ENCODE data around the gene XIRP2. TPM values are rescaled to one million over a fixed set of nuclear protein-coding genes. Genes with fewer than 3 reads are reported as not detected.
A peak's percentile ranks its signal among the peaks of the same experiment; 100 is the strongest.

Gene XIRP2
- total RNA-seq, 4 donors from 2014 or later, result 0.13 TPM; not detected in 3

DNA sequence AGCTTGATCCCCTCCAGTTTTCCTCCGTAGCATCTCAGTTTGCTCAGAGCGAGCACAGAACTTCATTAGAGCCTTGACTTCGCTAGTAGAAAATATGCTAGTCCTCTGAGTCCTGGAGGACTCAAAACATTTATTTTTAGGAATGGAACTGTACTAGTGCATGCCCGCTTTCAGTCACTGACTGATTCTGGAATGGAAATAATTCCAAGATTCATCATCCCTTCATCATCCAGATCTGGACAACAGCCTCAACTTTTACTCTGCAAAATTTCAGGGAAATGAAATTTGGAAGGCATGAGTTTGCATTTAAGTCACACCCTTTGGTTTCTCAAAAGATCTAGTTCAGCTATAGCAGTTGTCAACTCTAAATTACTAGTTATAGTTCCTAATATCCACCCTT, 304.6 kb downstream of the XIRP2 start:
- Histone ChIP-seq H3K4me3 (replicated peaks in 1 of 3) (no peak overlapping the region), H3K9me3 (no peaks in the 10 kb centered on the region), H3K27me3 (no peaks in the 10 kb centered on the region), H3K36me3 (no peaks in the 10 kb centered on the region), H3K27ac (no peak overlapping the region), H3K4me1 (peaks cover 0 to 7% of the 10 kb centered on the region in 2 donors)
- DNase-seq, result no peak
- TF ChIP-seq, protein P1, sequence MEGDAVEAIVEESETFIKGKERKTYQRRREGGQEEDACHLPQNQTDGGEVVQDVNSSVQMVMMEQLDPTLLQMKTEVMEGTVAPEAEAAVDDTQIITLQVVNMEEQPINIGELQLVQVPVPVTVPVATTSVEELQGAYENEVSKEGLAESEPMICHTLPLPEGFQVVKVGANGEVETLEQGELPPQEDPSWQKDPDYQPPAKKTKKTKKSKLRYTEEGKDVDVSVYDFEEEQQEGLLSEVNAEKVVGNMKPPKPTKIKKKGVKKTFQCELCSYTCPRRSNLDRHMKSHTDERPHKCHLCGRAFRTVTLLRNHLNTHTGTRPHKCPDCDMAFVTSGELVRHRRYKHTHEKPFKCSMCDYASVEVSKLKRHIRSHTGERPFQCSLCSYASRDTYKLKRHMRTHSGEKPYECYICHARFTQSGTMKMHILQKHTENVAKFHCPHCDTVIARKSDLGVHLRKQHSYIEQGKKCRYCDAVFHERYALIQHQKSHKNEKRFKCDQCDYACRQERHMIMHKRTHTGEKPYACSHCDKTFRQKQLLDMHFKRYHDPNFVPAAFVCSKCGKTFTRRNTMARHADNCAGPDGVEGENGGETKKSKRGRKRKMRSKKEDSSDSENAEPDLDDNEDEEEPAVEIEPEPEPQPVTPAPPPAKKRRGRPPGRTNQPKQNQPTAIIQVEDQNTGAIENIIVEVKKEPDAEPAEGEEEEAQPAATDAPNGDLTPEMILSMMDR (IDR thresholded peaks at IDR 0.05), result no peak
- no peak for TF ChIP-seq POLR2A (IDR thresholded peaks at IDR 0.05)
- WGBS, 2 donors, result 58 to 82% methylated on average over 4 of the region's 4 CpGs
- intact Hi-C loops (cut with DNase I), result no loop called here

DNA sequence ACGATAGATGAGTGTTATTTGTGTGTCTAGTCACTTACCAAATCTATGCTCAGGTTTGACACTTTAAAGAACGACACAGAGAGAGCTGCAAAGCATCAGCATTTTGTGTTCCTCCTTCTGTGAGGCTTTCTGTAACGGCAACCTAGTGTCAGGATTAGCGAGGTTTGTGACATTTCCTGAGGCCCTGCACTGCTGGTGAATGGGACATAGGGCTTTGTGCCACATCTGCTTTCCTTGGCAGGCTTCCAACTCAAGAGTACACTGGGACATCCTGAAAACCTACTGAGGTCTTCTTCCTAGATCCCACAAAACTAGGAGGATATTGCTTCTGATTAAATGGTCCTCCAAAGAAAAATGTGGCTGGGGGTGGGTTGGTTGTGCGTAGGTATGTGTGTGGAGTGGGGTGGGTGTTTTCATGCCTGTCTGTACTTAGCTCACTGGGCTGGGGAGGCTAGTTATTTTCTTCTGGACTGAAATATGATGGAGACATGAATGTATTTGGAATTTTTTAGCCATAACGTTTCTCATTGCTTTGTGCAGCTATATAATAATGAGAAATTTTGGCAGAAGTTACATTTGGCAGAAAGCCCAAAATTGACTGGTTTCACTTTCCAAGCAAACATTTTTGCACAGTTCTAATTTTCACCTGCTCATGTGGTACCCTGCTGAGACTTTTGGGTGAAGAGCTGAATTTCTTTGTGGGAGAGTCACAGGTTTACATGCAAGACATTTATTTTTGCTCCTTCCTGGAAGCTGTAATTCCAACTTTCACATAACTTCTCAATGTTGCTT, 308.4 kb downstream of the XIRP2 start:
- no peak for TF ChIP-seq POLR2A (IDR thresholded peaks at IDR 0.05)
- DNase-seq, result peak; percentile 3
- Histone ChIP-seq H3K27me3 (no peaks in the 10 kb centered on the region), H3K9me3 (no peaks in the 10 kb centered on the region), H3K4me1 (peaks cover 0 to 7% of the 10 kb centered on the region in 2 donors), H3K4me3 (replicated peaks in 1 of 3) (no peak overlapping the region), H3K36me3 (no peaks in the 10 kb centered on the region), H3K27ac (no peak overlapping the region)
- intact Hi-C loops (cut with DNase I), result no loop called here
- 31 to 39% methylated on average over 6 of the region's 6 CpGs for WGBS, 2 donors

DNA sequence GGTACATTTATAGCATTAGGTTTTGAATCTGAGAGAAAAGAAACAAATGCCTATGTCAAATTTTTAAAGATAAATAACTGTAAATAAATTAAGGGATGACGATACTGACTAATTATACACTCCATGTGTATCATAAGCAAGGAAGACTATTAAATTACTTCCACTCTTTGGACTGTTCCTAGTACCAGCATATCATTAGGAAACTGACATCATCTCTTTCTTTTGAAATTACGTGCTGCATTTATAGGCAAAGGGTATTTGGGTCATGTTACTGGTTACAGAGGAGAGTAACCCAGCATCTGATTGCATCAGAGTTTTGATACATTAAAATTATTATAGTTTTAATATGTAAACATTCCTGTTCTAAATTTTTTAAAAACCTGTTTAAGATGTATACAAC, 309.7 kb downstream of the XIRP2 start:
- WGBS, 2 donors, result 86 to 87% methylated on average over 2 of the region's 2 CpGs
- intact Hi-C loops (cut with DNase I), result no loop called here

DNA sequence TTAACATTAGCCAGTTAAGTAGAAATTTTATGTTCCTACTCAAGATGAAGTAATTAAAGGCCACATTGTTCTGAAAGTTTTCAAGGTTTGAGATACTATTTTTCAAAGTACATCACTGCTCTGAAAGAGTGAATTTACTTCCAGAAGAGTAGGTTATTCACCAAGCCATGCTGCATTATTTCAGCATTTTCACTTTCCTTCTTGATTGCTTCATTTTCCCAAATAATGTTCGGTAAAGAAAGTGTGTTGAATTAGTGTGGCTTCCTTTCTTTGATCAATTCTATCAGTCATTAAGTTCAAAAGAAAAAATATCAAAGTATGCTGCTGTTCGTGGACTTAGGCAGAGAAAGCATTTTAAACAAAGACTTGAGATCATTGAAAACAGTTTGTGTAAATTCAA, 310.3 kb downstream of the XIRP2 start:
- intact Hi-C loops (cut with DNase I), result no loop called here
- no peak for TF ChIP-seq POLR2A (IDR thresholded peaks at IDR 0.05)
- TF ChIP-seq, protein P1 (IDR thresholded peaks at IDR 0.05), result no peak
- Histone ChIP-seq H3K9me3 (no peaks in the 10 kb centered on the region), H3K36me3 (no peaks in the 10 kb centered on the region), H3K27me3 (no peaks in the 10 kb centered on the region), H3K27ac (no peak overlapping the region), H3K4me3 (replicated peaks in 1 of 3) (no peak overlapping the region), H3K4me1 (peaks cover 0 to 7% of the 10 kb centered on the region in 2 donors)
- 76 to 82% methylated on average over 2 of the region's 2 CpGs for WGBS, 2 donors
- no peak for DNase-seq

More for the DNA sequence above, 309.7 kb downstream of the XIRP2 start:
- Histone ChIP-seq H3K4me3 (replicated peaks in 1 of 3) (no peak overlapping the region), H3K36me3 (no peaks in the 10 kb centered on the region), H3K4me1 (peaks cover 0 to 7% of the 10 kb centered on the region in 2 donors), H3K27ac (no peak overlapping the region), H3K27me3 (no peaks in the 10 kb centered on the region), H3K9me3 (no peaks in the 10 kb centered on the region)
- DNase-seq, result no peak
- TF ChIP-seq, protein P1 (IDR thresholded peaks at IDR 0.05), result no peak
- no peak for TF ChIP-seq POLR2A (IDR thresholded peaks at IDR 0.05)

DNA sequence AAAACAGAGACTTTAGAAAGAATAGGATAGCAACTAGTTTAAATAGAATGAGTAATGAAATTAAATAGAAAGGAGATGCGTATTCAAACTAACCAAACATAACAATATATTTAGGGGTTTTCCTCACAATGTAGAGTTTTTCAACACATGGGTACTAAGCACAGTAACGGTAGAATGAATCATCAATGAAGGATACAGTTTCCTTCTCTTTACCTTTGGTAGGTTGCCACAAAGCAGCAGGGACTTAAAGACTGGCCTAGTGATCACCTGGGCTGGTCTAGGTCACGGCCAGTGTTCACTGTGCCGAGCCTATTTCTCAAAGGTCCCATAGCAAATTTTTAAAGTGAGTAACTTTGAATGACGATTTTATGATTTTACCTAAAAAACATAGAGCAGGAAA, 311.7 kb downstream of the XIRP2 start:
- WGBS, 2 donors, result 89 to 96% methylated on average over 5 of the region's 5 CpGs
- TF ChIP-seq POLR2A (IDR thresholded peaks at IDR 0.05), result no peak
- TF ChIP-seq, protein P1 (IDR thresholded peaks at IDR 0.05), result no peak

More for the DNA sequence above, 311.7 kb downstream of the XIRP2 start:
- Histone ChIP-seq H3K27me3 (no peaks in the 10 kb centered on the region), H3K4me3 (replicated peaks in 1 of 3) (no peak overlapping the region), H3K9me3 (no peaks in the 10 kb centered on the region), H3K36me3 (no peaks in the 10 kb centered on the region), H3K27ac (no peak overlapping the region), H3K4me1 (peaks cover 0 to 7% of the 10 kb centered on the region in 2 donors)
- DNase-seq, result no peak
- intact Hi-C loops (cut with DNase I), result no loop called here
